ENCODE measurements around the gene PGC. TPM values are rescaled to one million over a fixed set of nuclear protein-coding genes. Genes with fewer than 3 reads are reported as not detected.

Gene PGC
- total and polyA plus RNA-seq, 9 of the 15 experiments (the other 6 are each of a cell fraction or from before 2014, with no cell fraction given), result 0.17 to 0.40 TPM; not detected in 7

DNA sequence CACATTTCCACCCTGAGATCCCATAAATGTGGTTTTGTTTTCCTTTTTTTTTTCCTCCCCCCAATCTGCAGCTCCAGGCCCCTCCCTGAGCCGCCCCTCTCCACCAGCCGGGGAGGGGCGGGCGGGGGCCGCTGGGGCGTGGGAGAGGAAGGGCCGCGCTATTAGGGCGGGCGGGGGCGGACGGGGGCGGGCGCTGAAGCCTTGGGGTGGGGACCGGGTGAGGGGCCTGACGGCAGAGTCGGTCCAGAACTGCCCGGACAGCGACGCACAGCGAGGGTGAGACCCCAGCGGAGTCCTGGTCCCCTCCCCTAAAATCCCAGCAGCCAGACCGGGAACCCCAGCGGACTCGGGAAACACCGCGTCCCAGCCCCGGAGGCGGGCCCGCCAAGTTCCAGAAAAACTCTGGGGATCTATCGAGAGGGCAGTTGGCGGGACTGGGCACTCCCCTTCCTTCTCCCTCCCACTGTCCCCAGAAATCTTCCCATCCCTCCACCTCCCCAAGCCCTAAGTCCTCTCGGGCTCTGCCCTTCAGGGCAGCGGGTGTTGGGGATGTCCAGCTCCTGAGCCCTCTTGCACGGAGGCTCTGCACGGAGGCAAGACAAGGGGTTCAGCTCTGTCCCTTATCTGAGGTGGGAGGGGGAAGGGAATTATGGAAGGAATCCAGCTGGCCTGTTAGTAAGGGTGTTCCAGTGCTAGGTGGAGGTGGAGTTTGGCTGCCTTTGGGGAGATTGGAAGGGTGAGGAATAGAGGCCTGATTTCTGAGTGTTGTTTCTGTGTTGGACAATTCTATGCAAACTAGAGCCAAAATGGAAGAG lies 33.6 kb upstream of the PGC start, which contains the start of gene PRICKLE4 (continued):
- TF ChIP-seq, protein P1, sequence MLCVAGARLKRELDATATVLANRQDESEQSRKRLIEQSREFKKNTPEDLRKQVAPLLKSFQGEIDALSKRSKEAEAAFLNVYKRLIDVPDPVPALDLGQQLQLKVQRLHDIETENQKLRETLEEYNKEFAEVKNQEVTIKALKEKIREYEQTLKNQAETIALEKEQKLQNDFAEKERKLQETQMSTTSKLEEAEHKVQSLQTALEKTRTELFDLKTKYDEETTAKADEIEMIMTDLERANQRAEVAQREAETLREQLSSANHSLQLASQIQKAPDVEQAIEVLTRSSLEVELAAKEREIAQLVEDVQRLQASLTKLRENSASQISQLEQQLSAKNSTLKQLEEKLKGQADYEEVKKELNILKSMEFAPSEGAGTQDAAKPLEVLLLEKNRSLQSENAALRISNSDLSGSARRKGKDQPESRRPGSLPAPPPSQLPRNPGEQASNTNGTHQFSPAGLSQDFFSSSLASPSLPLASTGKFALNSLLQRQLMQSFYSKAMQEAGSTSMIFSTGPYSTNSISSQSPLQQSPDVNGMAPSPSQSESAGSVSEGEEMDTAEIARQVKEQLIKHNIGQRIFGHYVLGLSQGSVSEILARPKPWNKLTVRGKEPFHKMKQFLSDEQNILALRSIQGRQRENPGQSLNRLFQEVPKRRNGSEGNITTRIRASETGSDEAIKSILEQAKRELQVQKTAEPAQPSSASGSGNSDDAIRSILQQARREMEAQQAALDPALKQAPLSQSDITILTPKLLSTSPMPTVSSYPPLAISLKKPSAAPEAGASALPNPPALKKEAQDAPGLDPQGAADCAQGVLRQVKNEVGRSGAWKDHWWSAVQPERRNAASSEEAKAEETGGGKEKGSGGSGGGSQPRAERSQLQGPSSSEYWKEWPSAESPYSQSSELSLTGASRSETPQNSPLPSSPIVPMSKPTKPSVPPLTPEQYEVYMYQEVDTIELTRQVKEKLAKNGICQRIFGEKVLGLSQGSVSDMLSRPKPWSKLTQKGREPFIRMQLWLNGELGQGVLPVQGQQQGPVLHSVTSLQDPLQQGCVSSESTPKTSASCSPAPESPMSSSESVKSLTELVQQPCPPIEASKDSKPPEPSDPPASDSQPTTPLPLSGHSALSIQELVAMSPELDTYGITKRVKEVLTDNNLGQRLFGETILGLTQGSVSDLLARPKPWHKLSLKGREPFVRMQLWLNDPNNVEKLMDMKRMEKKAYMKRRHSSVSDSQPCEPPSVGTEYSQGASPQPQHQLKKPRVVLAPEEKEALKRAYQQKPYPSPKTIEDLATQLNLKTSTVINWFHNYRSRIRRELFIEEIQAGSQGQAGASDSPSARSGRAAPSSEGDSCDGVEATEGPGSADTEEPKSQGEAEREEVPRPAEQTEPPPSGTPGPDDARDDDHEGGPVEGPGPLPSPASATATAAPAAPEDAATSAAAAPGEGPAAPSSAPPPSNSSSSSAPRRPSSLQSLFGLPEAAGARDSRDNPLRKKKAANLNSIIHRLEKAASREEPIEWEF (CRISPR knock-in tag; IDR thresholded peaks at IDR 0.05), result no peak
- TF ChIP-seq ZNF717 (CRISPR knock-in tag; IDR thresholded peaks at IDR 0.05), result no peak
- TF ChIP-seq TCFL5 (CRISPR knock-in tag; conservative IDR thresholded peaks at IDR 0.05), result no peak
- TF ChIP-seq ZNF561 (CRISPR knock-in tag; conservative IDR thresholded peaks at IDR 0.05), result 0 out of 2 replicates have a peak, but pooled peaks have one; percentile 7
- TF ChIP-seq DPF2 (IDR thresholded peaks at IDR 0.05), result 0 out of 2 replicates have a peak, but pooled peaks have one; percentile 14
- no peak for TF ChIP-seq RAD51 (IDR thresholded peaks at IDR 0.05; ENCODE audit: borderline replicate concordance, low read depth)
- TF ChIP-seq ZNF224 (CRISPR knock-in tag; IDR thresholded peaks at IDR 0.05), result no peak
- TF ChIP-seq ZC3H11A (IDR thresholded peaks at IDR 0.05; ENCODE audit: low read depth, low read length), result no peak
- TF ChIP-seq SMAD4 (CRISPR knock-in tag; conservative IDR thresholded peaks at IDR 0.05), result 0 out of 2 replicates have a peak, but pooled peaks have one; percentile 10
- TF ChIP-seq, protein P2, sequence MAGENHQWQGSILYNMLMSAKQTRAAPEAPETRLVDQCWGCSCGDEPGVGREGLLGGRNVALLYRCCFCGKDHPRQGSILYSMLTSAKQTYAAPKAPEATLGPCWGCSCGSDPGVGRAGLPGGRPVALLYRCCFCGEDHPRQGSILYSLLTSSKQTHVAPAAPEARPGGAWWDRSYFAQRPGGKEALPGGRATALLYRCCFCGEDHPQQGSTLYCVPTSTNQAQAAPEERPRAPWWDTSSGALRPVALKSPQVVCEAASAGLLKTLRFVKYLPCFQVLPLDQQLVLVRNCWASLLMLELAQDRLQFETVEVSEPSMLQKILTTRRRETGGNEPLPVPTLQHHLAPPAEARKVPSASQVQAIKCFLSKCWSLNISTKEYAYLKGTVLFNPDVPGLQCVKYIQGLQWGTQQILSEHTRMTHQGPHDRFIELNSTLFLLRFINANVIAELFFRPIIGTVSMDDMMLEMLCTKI (IDR thresholded peaks at IDR 0.05; ENCODE audit: partially characterized antibody), result no peak
- TF ChIP-seq EZH2 (IDR thresholded peaks at IDR 0.05; ENCODE audit: borderline replicate concordance, low read depth, low read length), result no peak
- peak; percentile 3 for TF ChIP-seq FIP1L1 (IDR thresholded peaks at IDR 0.05; ENCODE audit: low read depth, low read length, poor library complexity, severe bottlenecking)
- TF ChIP-seq ZSCAN29 (IDR thresholded peaks at IDR 0.05), result no peak
- TF ChIP-seq HNRNPH1 (optimal IDR thresholded peaks at IDR 0.05; ENCODE audit: low read depth, low read length), result no peak
- TF ChIP-seq ZEB2 (IDR thresholded peaks at IDR 0.05), result 0 out of 2 replicates have a peak, but pooled peaks have one; percentile 11
- TF ChIP-seq NR2C2 (CRISPR knock-in tag; IDR thresholded peaks at IDR 0.05), result 0 out of 2 replicates have a peak, but pooled peaks have one; percentile 18
- TF ChIP-seq NR2C2 (tag; IDR thresholded peaks at IDR 0.05), result no peak
- 0 out of 2 replicates have a peak, but pooled peaks have one; percentile 38 for TF ChIP-seq SMARCE1 (IDR thresholded peaks at IDR 0.05)
- TF ChIP-seq TBL1XR1 (IDR thresholded peaks at IDR 0.05; ENCODE audit: low read length in 2 of 2), result no peak
- TF ChIP-seq GABPB2 (CRISPR knock-in tag; conservative IDR thresholded peaks at IDR 0.05), result no peak
- TF ChIP-seq POLR2G (IDR thresholded peaks at IDR 0.05; ENCODE audit: low read depth, low read length), result 0 out of 2 replicates have a peak, but pooled peaks have one; percentile 38
- 0 out of 2 replicates have a peak, but pooled peaks have one; percentile 50 for TF ChIP-seq MTA1 (IDR thresholded peaks at IDR 0.05; ENCODE audit: borderline replicate concordance)
- no peak for TF ChIP-seq ZNF696 (CRISPR knock-in tag; conservative IDR thresholded peaks at IDR 0.05)
- no peak for TF ChIP-seq MCM2 (IDR thresholded peaks at IDR 0.05; ENCODE audit: low read depth)
